Nephron progenitor cell (in vitro differentiated cells): ENCODE data around the gene NAP1L4.

Experiments used
- DNase-seq: peaks from one replicate; pipeline ENCODE4 v3.0.0; 2021
- H3K27ac Mint-ChIP-seq: 2 replicates; pipeline ENCODE4 v1.8.0; 2021; ENCODE audit warnings: mild to moderate bottlenecking, moderate library complexity, mixed read lengths
- H3K27me3 Mint-ChIP-seq: 2 replicates; pipeline ENCODE4 v1.8.0; 2021; ENCODE audit warnings: mild to moderate bottlenecking, low read depth, mixed read lengths; ENCODE audit not compliant: poor library complexity
- H3K36me3 Mint-ChIP-seq: 2 replicates; pipeline ENCODE4 v1.8.0; 2021; ENCODE audit warnings: low read depth, mixed read lengths
- H3K4me1 Mint-ChIP-seq: 2 replicates; pipeline ENCODE4 v1.8.0; 2021; ENCODE audit warnings: mixed read lengths
- H3K4me3 Mint-ChIP-seq: 2 replicates; pipeline ENCODE4 v1.8.0; 2021; ENCODE audit warnings: mild to moderate bottlenecking, moderate library complexity, mixed read lengths
- H3K9me3 Mint-ChIP-seq: 2 replicates; pipeline ENCODE4 v1.8.0; 2021; ENCODE audit warnings: mild to moderate bottlenecking, moderate library complexity, mixed read lengths
- TF ChIP-seq, protein P1 (sequence below): fragments of 200-600 bp; sonication (generic); IDR thresholded peaks from 2 replicates; pipeline ENCODE4 v1.5.0; 2021; ENCODE audit warnings: antibody characterized with exemption

The NAP1L4 gene

DNA sequence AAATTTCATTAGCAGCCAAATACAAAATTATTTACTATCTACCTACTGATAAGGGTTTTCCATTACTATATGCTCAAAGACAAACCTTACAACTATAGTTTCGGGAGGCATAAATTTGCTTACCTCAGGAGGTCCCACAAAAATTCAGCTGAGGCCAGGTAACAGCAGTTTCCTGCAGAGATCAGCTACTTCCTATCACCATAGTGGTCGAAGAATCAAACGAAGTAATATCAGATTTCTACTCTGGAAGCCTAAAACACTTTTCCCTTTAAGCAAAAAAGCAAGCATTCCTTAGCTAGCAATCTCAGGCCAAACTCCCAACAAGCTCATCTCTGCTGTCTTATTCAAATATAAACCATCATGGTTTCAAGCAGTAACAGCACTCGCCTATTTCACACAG is 3.1 kb downstream of the NAP1L4 start:
- Mint-ChIP-seq H3K9me3 (no peaks in the 10 kb centered on the region), H3K4me1 (peaks cover 42% of the 10 kb centered on the region), H3K27ac (peak overlapping the region; percentile 56), H3K4me3 (peak overlapping the region; percentile 98), H3K36me3 (peaks cover 29% of the 10 kb centered on the region), H3K27me3 (no peaks in the 10 kb centered on the region)
- DNase-seq, result no peak
- TF ChIP-seq, protein P1, sequence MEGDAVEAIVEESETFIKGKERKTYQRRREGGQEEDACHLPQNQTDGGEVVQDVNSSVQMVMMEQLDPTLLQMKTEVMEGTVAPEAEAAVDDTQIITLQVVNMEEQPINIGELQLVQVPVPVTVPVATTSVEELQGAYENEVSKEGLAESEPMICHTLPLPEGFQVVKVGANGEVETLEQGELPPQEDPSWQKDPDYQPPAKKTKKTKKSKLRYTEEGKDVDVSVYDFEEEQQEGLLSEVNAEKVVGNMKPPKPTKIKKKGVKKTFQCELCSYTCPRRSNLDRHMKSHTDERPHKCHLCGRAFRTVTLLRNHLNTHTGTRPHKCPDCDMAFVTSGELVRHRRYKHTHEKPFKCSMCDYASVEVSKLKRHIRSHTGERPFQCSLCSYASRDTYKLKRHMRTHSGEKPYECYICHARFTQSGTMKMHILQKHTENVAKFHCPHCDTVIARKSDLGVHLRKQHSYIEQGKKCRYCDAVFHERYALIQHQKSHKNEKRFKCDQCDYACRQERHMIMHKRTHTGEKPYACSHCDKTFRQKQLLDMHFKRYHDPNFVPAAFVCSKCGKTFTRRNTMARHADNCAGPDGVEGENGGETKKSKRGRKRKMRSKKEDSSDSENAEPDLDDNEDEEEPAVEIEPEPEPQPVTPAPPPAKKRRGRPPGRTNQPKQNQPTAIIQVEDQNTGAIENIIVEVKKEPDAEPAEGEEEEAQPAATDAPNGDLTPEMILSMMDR, result no peak

GRCh38 chr11:2987881-2988861 is 4.0 kb downstream of the NAP1L4 start:
- H3K36me3 Mint-ChIP-seq, result peaks cover 37% of the 10 kb centered on the region
- peaks cover 38% of the 10 kb centered on the region for H3K4me1 Mint-ChIP-seq
- no peaks in the 10 kb centered on the region for H3K9me3 Mint-ChIP-seq
- H3K27ac Mint-ChIP-seq, result peak overlapping the region; percentile 76
- TF ChIP-seq, protein P1, result no peak
- H3K4me3 Mint-ChIP-seq, result peak overlapping the region; percentile 98
- DNase-seq, result no peak
- no peaks in the 10 kb centered on the region for H3K27me3 Mint-ChIP-seq

- Mint-ChIP-seq H3K36me3 (peaks cover 59% of the 10 kb centered on the region), H3K27ac (peak overlapping the region; percentile 61), H3K4me3 (no peak overlapping the region), H3K27me3 (no peaks in the 10 kb centered on the region), H3K4me1 (peaks cover 26% of the 10 kb centered on the region), H3K9me3 (no peaks in the 10 kb centered on the region)
- DNase-seq, result no peak
- TF ChIP-seq, protein P1, result no peak
Measured at GRCh38 chr11:2983908-2984307, 8.2 kb downstream of the NAP1L4 start.

GRCh38 chr11:2982214-2982613 is 9.9 kb downstream of the NAP1L4 start:
- Mint-ChIP-seq H3K9me3 (no peaks in the 10 kb centered on the region), H3K27ac (peak overlapping the region; percentile 15), H3K27me3 (no peaks in the 10 kb centered on the region), H3K36me3 (peaks cover 60% of the 10 kb centered on the region), H3K4me1 (peaks cover 14% of the 10 kb centered on the region), H3K4me3 (no peak overlapping the region)
- no peak for DNase-seq
- TF ChIP-seq, protein P1, result no peak

DNA sequence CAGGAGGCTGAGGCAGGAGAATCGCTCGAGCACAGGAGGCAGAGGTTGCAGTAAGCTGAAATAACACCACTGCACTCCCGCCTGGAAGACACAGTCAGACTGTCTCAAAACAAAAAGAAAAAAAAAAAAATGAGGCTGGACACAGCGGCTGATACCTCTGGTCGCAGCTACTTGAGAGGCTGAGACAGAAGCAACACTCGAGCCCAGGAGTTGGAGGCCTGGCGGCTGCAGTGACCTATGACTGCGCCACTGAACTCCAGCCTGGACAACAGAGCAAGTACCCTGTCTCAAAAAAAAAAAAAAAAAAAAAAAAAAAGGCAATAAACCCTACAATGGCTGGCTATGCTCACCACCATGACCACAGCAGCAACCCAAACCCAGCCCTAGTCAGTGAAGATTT is 11.0 kb downstream of the NAP1L4 start:
- TF ChIP-seq, protein P1, result no peak
- Mint-ChIP-seq H3K36me3 (peaks cover 62% of the 10 kb centered on the region), H3K9me3 (no peaks in the 10 kb centered on the region), H3K4me3 (no peak overlapping the region), H3K27ac (no peak overlapping the region), H3K27me3 (no peaks in the 10 kb centered on the region), H3K4me1 (peaks cover 14% of the 10 kb centered on the region)
- DNase-seq, result no peak
